ENCODE results near the gene KCNB1. TPM values are rescaled to one million over a fixed set of nuclear protein-coding genes. Genes with fewer than 3 reads are reported as not detected.
"Not testable (repeated sequence)": the region's sequence is repeated elsewhere in the genome, so short reads cannot be mapped to it uniquely, and the experiment has no call there.

KCNB1 gene
- polyA plus RNA-seq, 5 donors: 0.41 to 0.64 (median 0.50) TPM

DNA sequence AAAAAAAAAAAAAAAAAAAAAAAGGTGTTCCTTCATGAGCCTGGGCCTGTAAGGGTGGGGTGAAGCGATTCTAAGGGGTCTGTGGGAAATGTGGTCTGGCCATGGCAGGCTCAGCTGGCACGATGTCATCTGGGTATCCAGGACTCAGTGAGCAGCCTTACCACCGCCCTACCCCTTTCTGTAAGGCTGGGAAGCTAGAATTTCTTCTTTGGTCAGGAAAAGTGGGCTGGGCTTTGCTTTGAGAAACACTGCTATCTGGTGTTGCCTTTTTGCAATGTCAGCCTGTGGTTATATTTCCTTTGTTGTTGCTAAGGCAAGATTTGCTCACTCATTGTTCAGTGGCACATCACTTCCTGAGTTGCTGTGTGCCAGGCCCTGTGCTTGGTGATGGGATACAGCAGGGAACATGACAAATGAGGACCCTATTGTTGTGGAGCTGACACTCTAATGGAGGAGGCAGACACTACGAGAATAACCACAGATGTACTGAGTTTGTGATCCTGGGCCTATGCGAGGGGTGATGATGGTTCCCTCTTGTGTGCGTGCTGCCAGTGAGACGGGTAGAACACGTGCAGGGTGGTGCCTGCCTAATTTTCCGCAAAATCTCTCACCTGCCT is 158.7 kb downstream of the KCNB1 start:
- DNase-seq: peak in 1 of 2 donors; percentile 45

DNA sequence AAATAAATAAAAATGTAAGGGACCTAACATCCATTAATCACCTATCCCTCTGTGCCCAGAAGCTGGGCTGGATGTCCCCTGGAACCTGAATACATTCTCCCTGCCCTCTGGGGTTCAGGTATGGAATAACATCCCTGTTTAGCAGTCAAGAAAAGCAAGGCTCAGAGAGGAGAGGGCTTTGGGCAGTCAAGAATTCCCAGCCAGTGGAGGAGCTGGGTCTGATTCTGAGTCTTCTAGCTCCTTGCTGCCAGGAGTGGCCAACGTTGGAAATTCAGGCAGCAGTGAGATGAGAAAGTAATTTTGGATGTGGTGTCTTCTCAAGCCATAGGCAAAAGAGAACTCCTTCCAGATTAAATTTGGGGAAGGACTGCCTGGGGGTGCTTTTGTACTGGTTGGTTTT is 162.0 kb downstream of the KCNB1 start:
- DNase-seq: no peak

DNA sequence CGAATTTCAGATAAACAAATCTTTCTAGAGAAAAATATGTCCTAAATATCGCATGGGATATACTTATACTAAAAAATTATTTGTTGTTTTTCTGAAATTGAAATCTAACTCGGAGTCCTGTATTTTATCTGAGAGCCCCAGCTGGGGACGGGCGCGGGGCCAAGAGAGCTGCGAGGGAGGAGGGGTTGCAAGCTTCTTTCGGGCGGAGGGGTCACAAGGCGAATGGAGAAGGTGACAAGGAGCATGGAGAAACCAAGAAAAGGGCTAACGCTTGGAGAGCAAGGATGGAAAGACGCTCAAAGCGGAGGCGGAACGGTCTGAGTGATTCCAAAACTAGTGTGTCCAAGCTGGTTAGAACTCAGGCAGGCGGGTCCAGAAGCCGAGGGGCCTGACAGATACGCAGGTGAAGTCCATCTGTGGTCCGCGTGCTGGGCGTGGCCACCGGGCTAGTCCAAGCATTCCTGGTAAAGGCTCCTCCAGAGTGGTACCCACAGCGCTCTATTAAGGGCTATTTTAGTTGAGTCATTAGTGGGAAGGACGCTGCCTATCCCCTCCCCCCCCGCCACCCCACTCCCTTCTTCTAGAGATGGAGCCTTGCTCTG is 163.2 kb downstream of the KCNB1 start:
- no peak for DNase-seq

DNA sequence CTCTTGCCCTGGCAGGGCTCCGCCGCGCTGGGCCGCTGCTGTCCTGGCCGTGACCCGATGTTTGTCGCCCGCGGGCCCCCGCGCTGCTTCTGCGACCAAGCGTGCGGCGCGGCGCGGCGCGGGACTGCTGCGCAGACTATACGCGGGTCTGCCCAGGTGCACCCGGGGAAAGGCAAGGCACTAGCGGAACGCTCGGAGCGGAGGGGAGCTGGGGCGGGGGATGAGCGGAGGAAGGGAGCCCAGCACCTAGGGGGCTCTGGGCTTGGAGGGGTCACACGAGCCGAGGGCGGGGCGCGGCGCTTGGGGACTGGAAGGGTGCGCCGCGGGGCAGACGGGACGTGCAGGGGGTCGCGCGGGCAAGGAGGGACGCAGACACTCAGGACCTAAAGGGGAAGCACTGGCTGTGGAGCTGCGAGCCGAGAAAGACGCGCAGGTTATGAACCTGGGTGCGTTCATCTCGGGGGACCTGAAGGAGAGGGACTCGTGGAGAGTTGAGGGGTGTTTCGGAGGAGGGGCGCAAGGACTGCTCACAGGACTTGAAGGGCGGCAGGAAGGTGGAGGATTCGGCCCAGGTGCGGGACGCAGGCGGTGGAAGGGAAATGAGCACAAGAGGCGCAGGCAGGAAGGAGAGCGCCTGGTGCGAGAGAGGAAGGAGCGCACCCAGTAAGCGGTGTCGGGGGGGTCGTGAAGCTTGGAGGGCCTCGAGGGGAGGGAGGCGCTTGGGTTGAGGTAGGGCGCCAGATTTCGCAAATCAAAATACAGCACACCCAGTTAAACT is 163.8 kb downstream of the KCNB1 start:
- DNase-seq: no peak

DNA sequence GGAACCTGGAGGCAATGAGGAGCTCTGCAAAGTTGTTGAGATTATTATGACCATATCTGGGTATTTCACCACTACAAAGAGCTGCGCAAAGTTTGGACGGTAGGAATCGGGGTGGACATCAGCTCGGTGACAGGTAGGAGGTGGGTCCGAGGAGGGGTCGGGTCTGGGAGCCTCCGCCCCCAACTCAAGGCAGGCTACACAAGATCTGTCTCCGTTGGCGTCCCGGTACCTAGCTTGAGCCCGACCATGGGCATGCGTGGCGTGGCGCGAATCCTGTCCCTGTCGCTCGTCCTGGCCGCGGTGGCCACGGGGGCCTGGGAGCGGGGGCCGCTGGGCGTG is 164.4 kb downstream of the KCNB1 start:
- no peak for DNase-seq

DNA sequence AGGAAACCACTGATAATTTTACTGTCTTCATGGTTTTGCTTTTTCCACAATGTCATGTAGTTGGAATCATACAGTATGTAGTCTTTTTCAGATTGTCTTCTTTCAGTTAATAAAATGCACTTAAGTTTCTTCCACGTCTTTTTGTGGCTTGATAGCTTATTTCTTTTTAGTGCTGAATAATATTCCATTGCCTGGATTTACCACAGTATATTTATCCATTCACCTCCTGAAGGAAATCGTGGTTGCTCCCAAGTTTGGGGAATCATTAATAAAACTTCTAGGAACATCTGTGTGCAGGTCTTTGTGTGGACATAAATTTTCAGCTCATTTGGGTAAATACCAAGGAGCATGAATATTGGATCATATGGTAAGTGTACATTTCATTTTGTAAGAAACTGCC is 165.8 kb downstream of the KCNB1 start:
- no peak for DNase-seq

DNA sequence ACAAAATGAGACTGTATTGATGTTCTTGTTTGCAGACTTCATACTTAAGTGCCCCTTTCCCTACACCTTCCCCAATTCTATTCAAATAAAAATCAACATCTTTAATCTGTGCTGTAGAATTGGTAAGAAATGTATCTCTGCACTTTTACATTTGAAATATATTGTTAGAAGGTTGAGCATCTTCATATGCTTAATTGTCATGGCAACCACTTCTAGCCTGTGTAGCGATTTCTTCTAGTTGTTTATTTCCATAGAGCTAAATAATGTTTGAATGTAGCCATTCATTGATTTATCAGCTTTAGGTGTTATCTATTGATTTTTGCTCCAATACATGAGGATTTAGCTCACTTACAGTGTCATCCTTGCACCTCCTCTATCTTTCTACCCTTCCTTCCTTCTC is 166.9 kb downstream of the KCNB1 start:
- no peak for DNase-seq

DNA sequence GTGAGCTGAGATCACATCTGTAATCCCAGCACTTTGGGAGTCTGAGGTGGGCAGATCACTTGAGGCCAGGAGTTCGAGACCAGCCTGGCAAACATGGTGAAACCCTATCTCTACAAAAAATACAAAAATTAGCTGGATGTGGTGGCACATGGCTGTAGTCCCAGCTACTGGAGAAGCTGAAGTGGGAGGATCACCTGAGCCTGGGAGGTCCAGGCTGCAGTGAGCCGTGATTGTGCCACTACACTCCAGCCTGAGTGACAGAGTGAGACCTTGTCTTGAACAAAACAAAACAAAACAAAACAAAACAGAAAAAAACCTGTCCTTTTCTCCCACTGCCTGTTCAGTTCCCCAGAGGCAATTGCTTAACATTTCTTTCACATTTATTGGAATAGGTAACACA is 168.4 kb downstream of the KCNB1 start:
- DNase-seq: not testable (repeated sequence)

Other genes with a start within 250 kb of the KCNB1 start
- gene ZNFX1, start 204.6 kb downstream of the KCNB1 start, polyA plus RNA-seq (ENCODE audit: insufficient read depth in 1 of 5, insufficient read length in 5 of 5, low replicate concordance in 1 of 5): 10 to 100 TPM; 13.3 to 16.4 (median 15.5) TPM
- 1 to 10 TPM; 4.3 to 8.3 (median 6.5) TPM for gene PTGIS, start 85.5 kb upstream of the KCNB1 start, polyA plus RNA-seq (ENCODE audit: insufficient read depth in 1 of 5, insufficient read length in 5 of 5, low replicate concordance in 1 of 5)
- gene B4GALT5, start 231.2 kb upstream of the KCNB1 start, polyA plus RNA-seq (ENCODE audit: insufficient read depth in 1 of 5, insufficient read length in 5 of 5, low replicate concordance in 1 of 5): 10 to 100 TPM; 39.7 to 49.2 (median 42.7) TPM

Data from right lung (tissue), 5 donors.